Tibial nerve (tissue), 4 donors: ENCODE data around the gene AUTS2.

Experiments
- CTCF ChIP-seq, 5 experiments: fragments of 200-600 bp in 3 of 5; fragments of 450-650 bp in 2 of 5; sonication (generic) in 3 of 5; IDR thresholded peaks; one replicate each; pipeline ENCODE4 v1.5.1; 2016 to 2019; ENCODE audit warnings: antibody characterized with exemption in 5 of 5, mild to moderate bottlenecking in 3 of 5, moderate library complexity in 2 of 5
- EP300 ChIP-seq, 2 donors: sonication (generic); formaldehyde crosslinking; IDR thresholded peaks; one replicate each; pipeline ENCODE4 v1.6.1; 2017; ENCODE audit warnings: antibody characterized with exemption in 2 of 2, mild to moderate bottlenecking in 1 of 2
- POLR2A ChIP-seq, 2 donors: fragments of 450-650 bp; IDR thresholded peaks; one replicate each; pipeline ENCODE4 v1.6.1; 2017; ENCODE audit warnings: antibody characterized with exemption in 2 of 2, mild to moderate bottlenecking in 2 of 2, moderate library complexity in 2 of 2

- TF ChIP-seq POLR2A (IDR thresholded peaks at IDR 0.05) (no peak), CTCF (IDR thresholded peaks at IDR 0.05) (no peak), EP300 (IDR thresholded peaks at IDR 0.05) (no peak)
Observed at GRCh38 chr7:70352906-70353305, 754.6 kb downstream of the AUTS2 start.
